Neuronal stem cell (in vitro differentiated cells): Measurements from ENCODE around the gene CAMK1D.

Experiments
- DNase-seq: peaks from one replicate; pipeline ENCODE4 v3.0.0-alpha.2; 2013; ENCODE audit warnings: low spot score
- H2AFZ ChIP-seq: one replicate; pipeline ENCODE4 v1.6.1; 2013; ENCODE audit warnings: mild to moderate bottlenecking, low read length, inconsistent platforms
- H2AK5ac ChIP-seq: 2 replicates; pipeline ENCODE4 v1.6.1; 2013; ENCODE audit warnings: low read depth, mild to moderate bottlenecking, inconsistent platforms, low read length, moderate library complexity, mixed read lengths
- H2BK120ac ChIP-seq: 2 replicates; pipeline ENCODE4 v1.6.1; 2013; ENCODE audit warnings: low read depth, mild to moderate bottlenecking, inconsistent platforms, low read length, moderate library complexity, mixed read lengths
- H2BK12ac ChIP-seq: one replicate; pipeline ENCODE4 v1.6.1; 2013; ENCODE audit warnings: low read length, inconsistent platforms
- H2BK15ac ChIP-seq: 2 replicates; pipeline ENCODE4 v1.6.1; 2013; ENCODE audit warnings: mild to moderate bottlenecking, low read length, inconsistent platforms, mixed read lengths
- H2BK5ac ChIP-seq: one replicate; pipeline ENCODE4 v1.6.1; 2013; ENCODE audit warnings: inconsistent platforms, mild to moderate bottlenecking, low read length, moderate library complexity
- H3K14ac ChIP-seq: one replicate; pipeline ENCODE4 v1.6.1; 2013; ENCODE audit warnings: low read length, inconsistent platforms
- H3K18ac ChIP-seq: 2 replicates; pipeline ENCODE4 v1.6.1; 2013; ENCODE audit warnings: low read length, inconsistent platforms
- H3K23ac ChIP-seq: 2 replicates; pipeline ENCODE4 v1.6.1; 2013; ENCODE audit warnings: low read depth, mild to moderate bottlenecking, mixed read lengths, low read length, inconsistent platforms; ENCODE audit not compliant: poor library complexity
- H3K27ac ChIP-seq: replicated peaks from 3 replicates; pipeline ENCODE4 v1.5.1; 2013; ENCODE audit warnings: low read length, inconsistent platforms
- H3K27me3 ChIP-seq, 3 experiments: 2 replicates each; pipeline ENCODE4 v1.6.1; 2013; ENCODE audit warnings: low read length in 3 of 3, mild to moderate bottlenecking in 2 of 3, inconsistent platforms in 1 of 3, low read depth in 1 of 3, mixed read lengths in 1 of 3, moderate library complexity in 1 of 3; ENCODE audit not compliant: control insufficient read depth in 3 of 3, insufficient read depth in 3 of 3
- H3K36me3 ChIP-seq, 2 donors: replicated peaks in 1 of 2; 2 replicates each; pipeline ENCODE4 v1.6.1; 2013; ENCODE audit warnings: low read length in 2 of 2; ENCODE audit not compliant: control insufficient read depth in 2 of 2, insufficient read depth in 2 of 2
- H3K4ac ChIP-seq: 2 replicates; pipeline ENCODE4 v1.6.1; 2013; ENCODE audit warnings: inconsistent platforms, mild to moderate bottlenecking, low read length, moderate library complexity
- H3K4me1 ChIP-seq, 2 donors: 1 replicate in 1 of 2; 2 replicates in 1 of 2; pipeline ENCODE4 v1.6.1; 2013; ENCODE audit warnings: low read length in 2 of 2, low read depth in 1 of 2; ENCODE audit not compliant: control insufficient read depth in 2 of 2, insufficient read depth in 1 of 2
- H3K4me2 ChIP-seq: one replicate; pipeline ENCODE4 v1.6.1; 2013; ENCODE audit warnings: mild to moderate bottlenecking, low read length, inconsistent platforms; ENCODE audit not compliant: insufficient read depth, poor library complexity, severe bottlenecking
- H3K4me3 ChIP-seq, 2 donors: 2 replicates each; pipeline ENCODE4 v1.5.1; 2013; ENCODE audit warnings: low read length in 2 of 2, mild to moderate bottlenecking in 2 of 2, inconsistent platforms in 1 of 2, moderate library complexity in 1 of 2
- H3K79me1 ChIP-seq: one replicate; pipeline ENCODE4 v1.6.1; 2013; ENCODE audit warnings: low read depth, mild to moderate bottlenecking, inconsistent platforms, low read length, moderate library complexity
- H3K9ac ChIP-seq: one replicate; pipeline ENCODE4 v1.6.1; 2013; ENCODE audit warnings: mild to moderate bottlenecking, low read depth, low read length, inconsistent platforms; ENCODE audit not compliant: poor library complexity
- H3K9me3 ChIP-seq, 2 donors: replicated peaks in 1 of 2; 2 replicates each; pipeline versions ENCODE3 to v1.6.1; 2013; ENCODE audit warnings: low read length in 2 of 2, mild to moderate bottlenecking in 2 of 2, inconsistent platforms in 1 of 2, low read depth in 1 of 2, mixed read lengths in 1 of 2, moderate library complexity in 1 of 2; ENCODE audit not compliant: control insufficient read depth in 2 of 2, insufficient read depth in 1 of 2
- H4K8ac ChIP-seq: one replicate; pipeline ENCODE4 v1.6.1; 2013; ENCODE audit warnings: low read depth, mild to moderate bottlenecking, inconsistent platforms, low read length, moderate library complexity
- H4K91ac ChIP-seq: one replicate; pipeline ENCODE4 v1.6.1; 2013; ENCODE audit warnings: low read length, low read depth, mild to moderate bottlenecking, inconsistent platforms; ENCODE audit not compliant: poor library complexity
- WGBS, 2 donors: extraction: QIAGEN DNeasy Blood & Tissue Kit; methylation state at CpG; one replicate each; pipeline ENCODE4 v1.1.7; 2013; ENCODE audit warnings: missing lambda C conversion rate in 2 of 2, mixed read lengths in 1 of 2; ENCODE audit not compliant: insufficient read length in 2 of 2, insufficient replicate concordance in 1 of 2; ENCODE audit errors: extremely low coverage in 2 of 2; 5-methylcytosine and 5-hydroxymethylcytosine counted together

Gene CAMK1D

DNA sequence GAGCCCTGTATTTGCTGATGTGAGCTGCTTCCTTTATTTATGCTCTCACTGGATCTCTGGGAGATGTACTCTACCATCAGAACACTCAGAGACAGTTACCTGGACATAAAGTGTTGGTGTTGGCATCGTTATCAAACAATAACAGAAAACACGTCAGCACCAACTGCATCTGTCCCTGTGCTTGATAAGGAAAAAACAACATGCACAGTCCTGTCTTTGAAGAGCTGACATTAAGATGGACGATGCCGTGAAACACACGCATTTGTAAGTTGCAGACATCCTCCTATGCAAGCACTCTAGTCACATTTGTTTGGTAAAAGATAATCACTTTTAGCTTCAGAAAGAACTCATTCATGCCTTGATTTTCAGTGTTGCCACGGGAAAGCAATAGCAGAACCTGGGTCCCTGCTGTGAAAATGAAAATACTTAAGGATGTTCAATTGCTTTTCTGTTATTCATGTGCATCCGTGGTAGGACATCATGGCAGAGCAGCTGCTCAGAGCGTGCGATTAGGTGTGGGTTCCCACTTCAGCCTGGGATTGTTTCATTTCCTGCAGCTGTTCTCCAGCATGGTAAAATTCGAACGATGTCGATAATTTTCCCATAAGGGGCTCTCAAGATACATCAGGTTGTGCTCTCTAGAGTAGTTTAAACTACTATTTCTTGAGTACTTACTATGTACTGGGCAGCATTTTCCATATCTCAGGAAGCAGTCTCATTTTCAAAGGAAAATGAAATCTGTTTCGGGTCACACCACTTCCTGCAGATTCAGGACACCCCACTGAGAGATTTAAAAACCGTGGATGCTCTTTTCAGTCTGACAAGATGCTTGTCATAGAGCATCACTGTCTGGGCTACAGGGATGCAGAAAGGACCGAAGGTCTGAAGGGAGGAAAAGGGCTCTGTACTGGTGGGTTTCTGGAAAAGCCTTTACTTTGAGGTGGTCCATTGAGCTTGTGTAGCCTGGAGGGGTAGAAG is 248.7 kb downstream of the CAMK1D start:
- Histone ChIP-seq H3K36me3 (no peaks in the 10 kb centered on the region), H3K4ac (no peak overlapping the region), H3K27me3 (peaks cover 0 to 2% (median 0%) of the 10 kb centered on the region in 3 experiments), H4K8ac (no peak overlapping the region), H3K14ac (no peak overlapping the region), H3K79me1 (no peaks in the 10 kb centered on the region), H3K18ac (no peak overlapping the region), H3K9me3 (peaks cover 2 to 10% of the 10 kb centered on the region in 2 donors), H3K4me1 (peaks cover 0 to 2% of the 10 kb centered on the region in 2 donors), H2BK5ac (no peak overlapping the region), H3K4me2 (no peak overlapping the region), H3K9ac (no peak overlapping the region), H3K27ac (no peak overlapping the region), H3K4me3 (no peak overlapping the region), H2AK5ac (no peak overlapping the region), H3K23ac (no peak overlapping the region), H2BK120ac (no peak overlapping the region), H2BK12ac (no peak overlapping the region), H2AFZ (no peak overlapping the region), H4K91ac (no peak overlapping the region), H2BK15ac (no peak overlapping the region)
- no CpG with 5 or more reads among the region's 15 CpGs for WGBS, 2 donors
- DNase-seq: no peak

DNA sequence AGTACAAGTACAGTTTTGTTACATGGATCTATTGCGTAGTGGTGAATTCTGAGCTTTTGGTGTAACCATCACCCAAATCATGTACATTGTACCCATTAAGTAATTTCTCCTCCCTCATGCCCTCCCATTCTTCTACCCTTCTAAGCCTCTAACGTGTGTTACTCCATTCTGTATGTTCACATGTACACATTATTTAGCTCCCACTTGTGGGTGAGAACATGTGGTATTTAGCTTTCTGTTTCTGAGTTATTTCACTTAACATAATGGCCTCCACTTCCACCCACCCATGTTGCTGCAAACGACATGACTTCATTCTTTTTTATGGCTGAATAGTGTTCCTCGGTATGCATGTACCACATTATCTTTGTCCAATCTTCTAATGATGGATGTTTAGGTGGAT is 251.3 kb downstream of the CAMK1D start:
- H3K9me3 ChIP-seq: peaks cover 2 to 6% of the 10 kb centered on the region in 2 donors
- no peak overlapping the region for H2BK5ac ChIP-seq
- H2AFZ ChIP-seq: no peak overlapping the region
- H2BK120ac ChIP-seq: no peak overlapping the region
- no peak overlapping the region for H2BK12ac ChIP-seq
- H3K23ac ChIP-seq: no peak overlapping the region
- no peak for DNase-seq
- no peak overlapping the region for H4K91ac ChIP-seq
- H3K18ac ChIP-seq: no peak overlapping the region
- peaks cover 0 to 2% (median 0%) of the 10 kb centered on the region in 3 experiments for H3K27me3 ChIP-seq
- no peaks in the 10 kb centered on the region for H3K79me1 ChIP-seq
- H3K4me3 ChIP-seq: no peak overlapping the region
- no peak overlapping the region for H3K4ac ChIP-seq
- H2AK5ac ChIP-seq: no peak overlapping the region
- no CpG with 5 or more reads among the region's 4 CpGs for WGBS, 2 donors
- peaks cover 0 to 2% of the 10 kb centered on the region in 2 donors for H3K4me1 ChIP-seq
- no peaks in the 10 kb centered on the region for H3K36me3 ChIP-seq
- no peak overlapping the region for H3K14ac ChIP-seq
- no peak overlapping the region for H2BK15ac ChIP-seq
- H3K4me2 ChIP-seq: no peak overlapping the region
- H4K8ac ChIP-seq: no peak overlapping the region
- H3K9ac ChIP-seq: no peak overlapping the region
- no peak overlapping the region for H3K27ac ChIP-seq

DNA sequence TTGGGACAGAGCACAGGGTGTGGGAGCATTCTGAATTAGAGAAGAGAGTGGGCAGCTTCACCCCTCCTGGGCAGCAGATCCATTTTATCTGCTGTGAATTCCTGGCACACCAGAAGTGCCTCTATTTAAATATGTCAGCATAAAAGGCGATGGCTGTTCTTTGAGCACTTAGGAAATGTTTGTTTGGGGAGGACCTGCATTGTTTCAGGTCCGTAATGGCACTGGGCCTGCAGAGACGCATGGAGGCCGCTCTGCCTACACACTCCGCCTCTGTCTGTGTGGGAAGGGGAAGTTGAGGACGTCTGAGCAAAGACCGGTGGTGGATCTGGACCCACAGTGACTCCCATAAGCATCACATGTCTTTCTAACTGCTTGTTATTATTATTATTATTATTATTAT is 253.2 kb downstream of the CAMK1D start:
- H2BK5ac ChIP-seq: no peak overlapping the region
- no peak overlapping the region for H3K27ac ChIP-seq
- no peak overlapping the region for H2BK12ac ChIP-seq
- H3K23ac ChIP-seq: no peak overlapping the region
- H3K9me3 ChIP-seq: peaks cover 0 to 2% of the 10 kb centered on the region in 2 donors
- no peaks in the 10 kb centered on the region for H3K36me3 ChIP-seq
- H3K14ac ChIP-seq: no peak overlapping the region
- no peak overlapping the region for H4K91ac ChIP-seq
- H3K4me1 ChIP-seq: peaks cover 0 to 2% of the 10 kb centered on the region in 2 donors
- H3K4me2 ChIP-seq: no peak overlapping the region
- no peak overlapping the region for H2AK5ac ChIP-seq
- no peak overlapping the region for H2BK120ac ChIP-seq
- DNase-seq: no peak
- H2AFZ ChIP-seq: no peak overlapping the region
- no peak overlapping the region for H3K9ac ChIP-seq
- no CpG with 5 or more reads among the region's 7 CpGs for WGBS, 2 donors
- no peak overlapping the region for H2BK15ac ChIP-seq
- peaks cover 0 to 2% (median 0%) of the 10 kb centered on the region in 3 experiments for H3K27me3 ChIP-seq
- no peak overlapping the region for H3K4ac ChIP-seq
- no peak overlapping the region for H3K4me3 ChIP-seq
- H3K79me1 ChIP-seq: no peaks in the 10 kb centered on the region
- no peak overlapping the region for H3K18ac ChIP-seq
- no peak overlapping the region for H4K8ac ChIP-seq

DNA sequence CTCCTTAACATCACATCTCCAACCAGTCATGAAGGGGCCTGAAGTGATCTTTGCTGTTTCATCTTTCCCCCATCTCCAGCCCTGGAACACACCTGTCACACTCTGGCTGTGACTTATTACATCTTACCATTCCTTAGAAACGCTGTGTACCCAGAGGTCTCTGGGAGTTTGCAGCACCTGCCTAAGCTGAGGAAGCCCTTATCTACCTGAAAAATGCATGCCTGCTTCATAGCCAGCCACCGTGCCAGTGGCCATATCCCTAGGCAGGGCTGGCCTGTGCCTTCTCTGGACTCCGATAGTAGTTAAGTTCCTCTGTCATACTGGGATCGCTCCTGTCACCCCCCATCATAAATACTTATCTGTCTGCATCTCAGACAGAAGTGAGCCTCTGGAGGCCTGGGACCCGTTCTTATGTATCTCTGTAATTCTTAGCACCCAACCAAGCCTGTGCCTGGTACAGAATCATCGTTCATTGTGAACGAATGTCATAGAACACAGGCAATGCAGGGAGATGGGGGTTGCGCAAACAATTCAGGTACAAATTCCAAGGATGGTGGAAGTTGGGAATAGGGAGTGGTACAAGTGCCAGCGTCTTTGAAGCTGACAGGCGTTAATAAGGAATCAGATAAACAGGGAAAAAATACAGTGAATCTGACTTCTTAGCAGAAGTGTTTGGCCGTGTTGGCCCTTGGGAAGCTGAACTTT is 254.6 kb downstream of the CAMK1D start:
- Histone ChIP-seq H3K9ac (no peak overlapping the region), H3K23ac (no peak overlapping the region), H3K27me3 (peaks cover 0 to 2% (median 0%) of the 10 kb centered on the region in 3 experiments), H2BK120ac (no peak overlapping the region), H2BK5ac (no peak overlapping the region), H2AFZ (no peak overlapping the region), H3K79me1 (no peaks in the 10 kb centered on the region), H2BK15ac (no peak overlapping the region), H3K4me2 (no peak overlapping the region), H3K4me3 (no peak overlapping the region), H2BK12ac (no peak overlapping the region), H3K9me3 (peaks cover 2 to 3% of the 10 kb centered on the region in 2 donors), H4K8ac (no peak overlapping the region), H3K4ac (no peak overlapping the region), H2AK5ac (no peak overlapping the region), H3K4me1 (no peaks in the 10 kb centered on the region), H3K18ac (no peak overlapping the region), H3K36me3 (no peaks in the 10 kb centered on the region), H4K91ac (no peak overlapping the region), H3K14ac (no peak overlapping the region), H3K27ac (no peak overlapping the region)
- no CpG with 5 or more reads among the region's 11 CpGs for WGBS, 2 donors
- no peak for DNase-seq
